Neural cell (in vitro differentiated cells): Measurements from ENCODE around the gene SIPA1L2. TPM values are rescaled to one million over a fixed set of nuclear protein-coding genes. Genes with fewer than 3 reads are reported as not detected.

Experiments used
- H2AFZ ChIP-seq: fragments of 200-600, 300-800 bp; sonication (generic), shearing (Covaris generic); 2 replicates; pipeline ENCODE4 v1.6.0; 2014; ENCODE audit warnings: low read depth, mild to moderate bottlenecking, antibody characterized with exemption, low read length, moderate library complexity
- H3F3A ChIP-seq: fragments of 200-600 bp; shearing (Covaris generic); 2 replicates; pipeline ENCODE4 v1.6.1; 2016; ENCODE audit warnings: mild to moderate bottlenecking, moderate library complexity, mixed read lengths, antibody characterized with exemption, low read length; ENCODE audit not compliant: insufficient read depth, poor library complexity, severe bottlenecking
- H3K27ac ChIP-seq: fragments of 200-600, 300-800 bp; sonication (generic), shearing (Covaris generic); 2 replicates; pipeline ENCODE4 v1.5.1; 2014; ENCODE audit warnings: mild to moderate bottlenecking, low read length, moderate library complexity
- H3K27me3 ChIP-seq: fragments of 300-800, 200-600 bp; sonication (generic), shearing (Covaris generic); 2 replicates; pipeline ENCODE4 v1.6.0; 2014; ENCODE audit warnings: mild to moderate bottlenecking, low read depth, low read length, moderate library complexity; ENCODE audit not compliant: insufficient read depth
- H3K36me3 ChIP-seq: fragments of 300-800, 200-600 bp; sonication (generic), shearing (Covaris generic); 2 replicates; pipeline ENCODE4 v1.5.1; 2014; ENCODE audit warnings: mild to moderate bottlenecking, antibody characterized with exemption, low read length, moderate library complexity; ENCODE audit not compliant: insufficient read depth
- H3K4me2 ChIP-seq: fragments of 300-800, 200-600 bp; sonication (generic), shearing (Covaris generic); 2 replicates; pipeline ENCODE4 v1.6.0; 2014; ENCODE audit warnings: mild to moderate bottlenecking, low read length
- H3K4me3 ChIP-seq: fragments of 300-800, 200-600 bp; sonication (generic), shearing (Covaris generic); 2 replicates; pipeline ENCODE4 v1.5.1; 2014; ENCODE audit warnings: mild to moderate bottlenecking, low read length, moderate library complexity
- H3K79me2 ChIP-seq: fragments of 200-600 bp; shearing (Covaris generic); replicated peaks from 2 replicates; pipeline ENCODE4 v1.6.0; 2014; ENCODE audit warnings: mild to moderate bottlenecking, low read length, moderate library complexity; ENCODE audit not compliant: insufficient read depth
- H3K9ac ChIP-seq: fragments of 300-800, 200-600 bp; sonication (generic), shearing (Covaris generic); 2 replicates; pipeline ENCODE4 v1.6.1; 2016; ENCODE audit warnings: mild to moderate bottlenecking, low read length, mixed read lengths
- H3K9me2 ChIP-seq: fragments of 200-600 bp; shearing (Covaris generic); 2 replicates; pipeline ENCODE4 v1.6.1; 2016; ENCODE audit warnings: mild to moderate bottlenecking, low read length, mixed read lengths; ENCODE audit not compliant: insufficient read depth
- H3K9me3 ChIP-seq: fragments of 200-600, 300-800 bp; sonication (generic), shearing (Covaris generic); 2 replicates; pipeline ENCODE4 v1.6.1; 2016; ENCODE audit warnings: mild to moderate bottlenecking, mixed run types, low read length, moderate library complexity, mixed read lengths
- H4K20me1 ChIP-seq: fragments of 200-600 bp; shearing (Covaris generic); 2 replicates; pipeline ENCODE4 v1.6.1; 2016; ENCODE audit warnings: mild to moderate bottlenecking, mixed run types; ENCODE audit not compliant: insufficient read depth
- EP300 ChIP-seq: fragments of 450-650 bp; conservative IDR thresholded peaks from 2 replicates; pipeline ENCODE4 v1.6.1; 2014; ENCODE audit warnings: antibody characterized with exemption, mild to moderate bottlenecking, moderate library complexity; ENCODE audit not compliant: poor library complexity, severe bottlenecking
- EZH2 ChIP-seq: fragments of 200-600, 300-800 bp; shearing (Covaris generic), sonication (generic); IDR thresholded peaks from 2 replicates; pipeline ENCODE4 v1.6.1; 2014; ENCODE audit warnings: antibody characterized with exemption, low read length, borderline replicate concordance, mild to moderate bottlenecking; ENCODE audit not compliant: insufficient read depth, poor library complexity, severe bottlenecking
- MXI1 ChIP-seq: fragments of 450-650 bp; conservative IDR thresholded peaks from 2 replicates; pipeline ENCODE4 v1.6.1; 2014; ENCODE audit warnings: antibody characterized with exemption, mild to moderate bottlenecking; ENCODE audit not compliant: poor library complexity, severe bottlenecking
- POLR2AphosphoS5 ChIP-seq: IDR thresholded peaks from 2 replicates; pipeline ENCODE4 v1.6.1; 2012
- RAD21 ChIP-seq: fragments of 450-650 bp; conservative IDR thresholded peaks from 2 replicates; pipeline ENCODE4 v1.6.1; 2014; ENCODE audit warnings: antibody characterized with exemption, mild to moderate bottlenecking, moderate library complexity
- SMC3 ChIP-seq: fragments of 450-650 bp; conservative IDR thresholded peaks from 2 replicates; pipeline ENCODE4 v1.6.1; 2014; ENCODE audit warnings: antibody characterized with exemption, mild to moderate bottlenecking, moderate library complexity; ENCODE audit not compliant: poor library complexity
- TAF1 ChIP-seq: IDR thresholded peaks from 2 replicates; pipeline ENCODE4 v1.6.1; 2012; ENCODE audit warnings: low read depth
- polyA minus RNA-seq: library from RNA; depleted of rRNA, polyadenylated mRNA; stranded (reverse); fragments of >200 nt; gene quantifications from 2 replicates; pipeline ENCODE4 v1.2.3, GENCODE V29; 2014
- polyA plus RNA-seq: library from polyadenylated mRNA; depleted of rRNA; stranded (reverse); fragments of >200 nt; gene quantifications from 2 replicates; pipeline ENCODE4 v1.2.3, GENCODE V29; 2014
- TF ChIP-seq, protein P1 (sequence below): IDR thresholded peaks from 2 replicates; pipeline ENCODE4 v1.6.1; 2012; ENCODE audit warnings: borderline replicate concordance
- TF ChIP-seq, protein P2 (sequence below): fragments of 450-650 bp; IDR thresholded peaks from 2 replicates; pipeline ENCODE4 v1.5.1; 2014; ENCODE audit warnings: antibody characterized with exemption, mild to moderate bottlenecking, moderate library complexity; ENCODE audit not compliant: poor library complexity, severe bottlenecking

SIPA1L2 gene
- polyA plus RNA-seq (5.6 and 6.8 TPM in 2 replicates), polyA minus RNA-seq (22.2 and 22.9 TPM in 2 replicates)

- peak within 1 kb of the TSS; percentile 59 for H3K9ac ChIP-seq
- H3K27ac ChIP-seq: no peak within 1 kb of the TSS
- no peaks in the 10 kb centered on the region for H3F3A ChIP-seq
- TF ChIP-seq, protein P1, sequence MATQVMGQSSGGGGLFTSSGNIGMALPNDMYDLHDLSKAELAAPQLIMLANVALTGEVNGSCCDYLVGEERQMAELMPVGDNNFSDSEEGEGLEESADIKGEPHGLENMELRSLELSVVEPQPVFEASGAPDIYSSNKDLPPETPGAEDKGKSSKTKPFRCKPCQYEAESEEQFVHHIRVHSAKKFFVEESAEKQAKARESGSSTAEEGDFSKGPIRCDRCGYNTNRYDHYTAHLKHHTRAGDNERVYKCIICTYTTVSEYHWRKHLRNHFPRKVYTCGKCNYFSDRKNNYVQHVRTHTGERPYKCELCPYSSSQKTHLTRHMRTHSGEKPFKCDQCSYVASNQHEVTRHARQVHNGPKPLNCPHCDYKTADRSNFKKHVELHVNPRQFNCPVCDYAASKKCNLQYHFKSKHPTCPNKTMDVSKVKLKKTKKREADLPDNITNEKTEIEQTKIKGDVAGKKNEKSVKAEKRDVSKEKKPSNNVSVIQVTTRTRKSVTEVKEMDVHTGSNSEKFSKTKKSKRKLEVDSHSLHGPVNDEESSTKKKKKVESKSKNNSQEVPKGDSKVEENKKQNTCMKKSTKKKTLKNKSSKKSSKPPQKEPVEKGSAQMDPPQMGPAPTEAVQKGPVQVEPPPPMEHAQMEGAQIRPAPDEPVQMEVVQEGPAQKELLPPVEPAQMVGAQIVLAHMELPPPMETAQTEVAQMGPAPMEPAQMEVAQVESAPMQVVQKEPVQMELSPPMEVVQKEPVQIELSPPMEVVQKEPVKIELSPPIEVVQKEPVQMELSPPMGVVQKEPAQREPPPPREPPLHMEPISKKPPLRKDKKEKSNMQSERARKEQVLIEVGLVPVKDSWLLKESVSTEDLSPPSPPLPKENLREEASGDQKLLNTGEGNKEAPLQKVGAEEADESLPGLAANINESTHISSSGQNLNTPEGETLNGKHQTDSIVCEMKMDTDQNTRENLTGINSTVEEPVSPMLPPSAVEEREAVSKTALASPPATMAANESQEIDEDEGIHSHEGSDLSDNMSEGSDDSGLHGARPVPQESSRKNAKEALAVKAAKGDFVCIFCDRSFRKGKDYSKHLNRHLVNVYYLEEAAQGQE: peak; percentile 21
- no peak for TF ChIP-seq EZH2
- TF ChIP-seq MXI1: peak; percentile 29
- TF ChIP-seq POLR2AphosphoS5: peak; percentile 43
- TF ChIP-seq, protein P2, sequence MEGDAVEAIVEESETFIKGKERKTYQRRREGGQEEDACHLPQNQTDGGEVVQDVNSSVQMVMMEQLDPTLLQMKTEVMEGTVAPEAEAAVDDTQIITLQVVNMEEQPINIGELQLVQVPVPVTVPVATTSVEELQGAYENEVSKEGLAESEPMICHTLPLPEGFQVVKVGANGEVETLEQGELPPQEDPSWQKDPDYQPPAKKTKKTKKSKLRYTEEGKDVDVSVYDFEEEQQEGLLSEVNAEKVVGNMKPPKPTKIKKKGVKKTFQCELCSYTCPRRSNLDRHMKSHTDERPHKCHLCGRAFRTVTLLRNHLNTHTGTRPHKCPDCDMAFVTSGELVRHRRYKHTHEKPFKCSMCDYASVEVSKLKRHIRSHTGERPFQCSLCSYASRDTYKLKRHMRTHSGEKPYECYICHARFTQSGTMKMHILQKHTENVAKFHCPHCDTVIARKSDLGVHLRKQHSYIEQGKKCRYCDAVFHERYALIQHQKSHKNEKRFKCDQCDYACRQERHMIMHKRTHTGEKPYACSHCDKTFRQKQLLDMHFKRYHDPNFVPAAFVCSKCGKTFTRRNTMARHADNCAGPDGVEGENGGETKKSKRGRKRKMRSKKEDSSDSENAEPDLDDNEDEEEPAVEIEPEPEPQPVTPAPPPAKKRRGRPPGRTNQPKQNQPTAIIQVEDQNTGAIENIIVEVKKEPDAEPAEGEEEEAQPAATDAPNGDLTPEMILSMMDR: peak; percentile 80
- peak; percentile 76 for TF ChIP-seq RAD21
- TF ChIP-seq EP300: no peak
- peak; percentile 74 for TF ChIP-seq SMC3
- peak; percentile 13 for TF ChIP-seq TAF1
- H3K9me2 ChIP-seq: no peaks in the 10 kb centered on the region
- H2AFZ ChIP-seq: peak within 1 kb of the TSS; percentile 57
- no peaks in the 10 kb centered on the region for H4K20me1 ChIP-seq
- peak within 1 kb of the TSS; percentile 84 for H3K4me3 ChIP-seq
- peak within 1 kb of the TSS; percentile 56 for H3K4me2 ChIP-seq
- H3K36me3 ChIP-seq: no peaks in the 10 kb centered on the region
- peaks cover 39% of the 10 kb centered on the region for H3K79me2 ChIP-seq
- no peaks in the 10 kb centered on the region for H3K9me3 ChIP-seq
- H3K27me3 ChIP-seq: no peaks in the 10 kb centered on the region
Observed at GRCh38 chr1:232630047-232630893, at the start of gene SIPA1L2. TSS of gene SIPA1L2 (minus strand) at chr1:232630133. CDS start at chr1:232515339, 114,794 bp downstream.

DNA sequence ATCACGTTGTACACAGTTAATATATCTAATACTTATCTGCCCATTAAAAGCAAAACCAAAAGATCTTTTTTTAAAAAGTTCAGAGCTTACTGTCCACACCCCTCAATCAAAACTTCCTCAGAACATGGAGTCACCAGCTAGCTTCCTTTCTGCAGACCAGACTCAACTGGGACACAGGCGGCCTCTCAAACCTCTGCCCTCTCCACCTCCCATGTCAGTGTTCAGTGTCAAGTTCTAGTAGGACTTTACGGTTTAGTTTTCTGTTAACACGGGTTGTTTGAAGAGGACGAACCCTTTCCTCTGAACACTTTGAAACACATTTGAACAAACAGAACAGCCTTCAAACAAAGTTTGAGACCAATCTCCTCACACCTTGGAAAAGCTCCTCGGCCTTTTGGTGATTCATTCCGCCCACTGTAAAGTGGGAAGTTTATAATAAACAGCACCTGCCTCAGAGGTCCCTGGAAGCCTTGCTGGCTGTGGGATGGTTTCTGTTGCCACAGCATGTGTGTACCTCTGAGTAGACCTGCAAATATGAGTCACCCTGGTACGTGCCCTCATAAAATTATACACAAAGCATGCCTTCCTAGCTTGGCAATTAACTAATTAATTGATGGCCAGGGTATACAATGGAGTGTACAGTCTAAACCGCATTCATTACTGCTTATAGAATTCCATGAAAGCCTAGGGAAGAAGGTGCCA, 48.4 kb upstream of the SIPA1L2 start:
- Histone ChIP-seq H3K36me3 (no peaks in the 10 kb centered on the region), H3K9me2 (no peaks in the 10 kb centered on the region), H3K4me3 (no peak overlapping the region), H3K27me3 (no peaks in the 10 kb centered on the region), H3F3A (no peaks in the 10 kb centered on the region), H2AFZ (no peak overlapping the region), H4K20me1 (no peaks in the 10 kb centered on the region), H3K9me3 (no peaks in the 10 kb centered on the region), H3K4me2 (no peak overlapping the region), H3K79me2 (no peaks in the 10 kb centered on the region), H3K9ac (no peak overlapping the region), H3K27ac (no peak overlapping the region)
- TF ChIP-seq POLR2AphosphoS5 (no peak), EP300 (no peak), SMC3 (no peak), TAF1 (no peak), MXI1 (no peak), RAD21 (no peak)
- TF ChIP-seq, protein P2: no peak
- TF ChIP-seq, protein P1: no peak
